Fibroblast of the aortic adventitia (primary cell): ENCODE measurements around the gene HEXA. TPM values are rescaled to one million over a fixed set of nuclear protein-coding genes. Genes with fewer than 3 reads are reported as not detected.

Experiments
- DNase-seq: peaks from one replicate; pipeline ENCODE4 v3.0.0-alpha.2; 2010; ENCODE audit warnings: low read depth
- H3K4me3 ChIP-seq: 2 replicates; pipeline ENCODE4 v1.5.1; 2011; ENCODE audit warnings: low read depth, mild to moderate bottlenecking, control low read depth, low read length, moderate library complexity
- total RNA-seq: library from RNA; depleted of rRNA; stranded (reverse); fragments of >200 nt; gene quantifications from 2 replicates; pipeline ENCODE4 v1.2.3, GENCODE V29; 2012; ENCODE audit warnings: low replicate concordance
- TF ChIP-seq, protein P1 (sequence below): IDR thresholded peaks from 2 replicates; pipeline ENCODE4 v1.5.1; 2011; ENCODE audit warnings: mild to moderate bottlenecking, low read length, control low read depth, inconsistent platforms; ENCODE audit not compliant: insufficient read depth

HEXA gene
- total RNA-seq, 1 donor: 89.0 TPM

DNA sequence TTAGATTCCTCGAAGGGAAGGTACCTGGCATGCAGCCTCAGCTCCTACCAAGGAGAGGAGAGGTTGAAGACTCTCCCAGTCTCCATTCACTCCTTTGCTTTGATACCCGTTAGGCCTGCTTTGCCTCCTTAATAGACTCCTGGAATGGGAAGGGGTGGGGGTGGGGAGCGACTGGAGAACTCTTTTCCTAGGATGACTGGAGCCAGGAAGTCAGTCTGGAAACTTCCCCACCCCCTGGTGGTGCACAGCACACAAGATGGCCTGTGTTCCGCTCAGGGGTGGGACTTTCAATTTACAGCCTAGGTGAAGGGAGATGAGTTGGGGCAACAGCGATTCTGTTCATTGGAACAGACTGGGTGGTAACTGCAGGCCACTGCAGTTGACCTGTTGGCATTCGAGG lies 34.5 kb downstream of the HEXA start:
- DNase-seq: no peak
- TF ChIP-seq, protein P1, sequence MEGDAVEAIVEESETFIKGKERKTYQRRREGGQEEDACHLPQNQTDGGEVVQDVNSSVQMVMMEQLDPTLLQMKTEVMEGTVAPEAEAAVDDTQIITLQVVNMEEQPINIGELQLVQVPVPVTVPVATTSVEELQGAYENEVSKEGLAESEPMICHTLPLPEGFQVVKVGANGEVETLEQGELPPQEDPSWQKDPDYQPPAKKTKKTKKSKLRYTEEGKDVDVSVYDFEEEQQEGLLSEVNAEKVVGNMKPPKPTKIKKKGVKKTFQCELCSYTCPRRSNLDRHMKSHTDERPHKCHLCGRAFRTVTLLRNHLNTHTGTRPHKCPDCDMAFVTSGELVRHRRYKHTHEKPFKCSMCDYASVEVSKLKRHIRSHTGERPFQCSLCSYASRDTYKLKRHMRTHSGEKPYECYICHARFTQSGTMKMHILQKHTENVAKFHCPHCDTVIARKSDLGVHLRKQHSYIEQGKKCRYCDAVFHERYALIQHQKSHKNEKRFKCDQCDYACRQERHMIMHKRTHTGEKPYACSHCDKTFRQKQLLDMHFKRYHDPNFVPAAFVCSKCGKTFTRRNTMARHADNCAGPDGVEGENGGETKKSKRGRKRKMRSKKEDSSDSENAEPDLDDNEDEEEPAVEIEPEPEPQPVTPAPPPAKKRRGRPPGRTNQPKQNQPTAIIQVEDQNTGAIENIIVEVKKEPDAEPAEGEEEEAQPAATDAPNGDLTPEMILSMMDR: no peak
- no peak overlapping the region for H3K4me3 ChIP-seq

DNA sequence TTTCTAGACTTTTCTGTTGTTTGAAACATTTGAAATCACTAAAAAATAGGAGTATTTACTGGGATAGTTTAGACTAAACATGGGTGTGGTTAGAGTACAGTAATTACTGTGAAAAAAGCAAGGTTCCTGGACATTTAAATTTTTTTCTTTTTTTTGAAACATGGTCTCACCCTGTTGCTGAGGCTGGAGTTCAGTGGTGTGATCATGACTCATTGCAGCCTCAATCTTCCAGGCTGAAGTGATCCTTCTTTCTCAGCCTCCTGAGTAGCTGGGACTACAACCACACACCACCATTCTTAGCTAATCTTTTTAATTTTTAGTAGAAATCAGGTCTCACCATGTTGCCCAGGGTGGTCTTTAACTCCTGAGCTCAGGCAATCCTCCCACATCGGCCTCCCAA lies 35.4 kb downstream of the HEXA start:
- H3K4me3 ChIP-seq: no peak overlapping the region
- TF ChIP-seq, protein P1: no peak
- peak; percentile 37 for DNase-seq

DNA sequence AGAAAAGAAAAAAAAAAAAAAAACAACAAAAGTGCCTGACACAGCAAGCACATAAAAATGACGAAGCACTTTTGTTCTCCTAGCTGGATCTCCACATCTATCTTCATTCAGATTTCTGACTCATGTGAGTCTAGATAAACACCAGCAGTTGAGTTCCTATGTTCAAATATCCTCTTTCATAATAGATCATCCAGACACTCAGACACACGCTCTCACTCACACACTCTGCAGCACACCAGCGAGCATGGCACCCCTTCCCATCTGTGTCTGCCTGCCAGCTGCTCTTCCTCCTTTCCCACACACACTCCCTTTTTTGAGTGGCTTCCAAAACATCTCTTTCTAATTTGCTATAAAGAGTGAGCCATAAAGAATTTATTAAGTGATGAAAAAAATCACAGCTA lies 36.0 kb downstream of the HEXA start:
- peak; percentile 96 for DNase-seq
- H3K4me3 ChIP-seq: no peak overlapping the region

DNA sequence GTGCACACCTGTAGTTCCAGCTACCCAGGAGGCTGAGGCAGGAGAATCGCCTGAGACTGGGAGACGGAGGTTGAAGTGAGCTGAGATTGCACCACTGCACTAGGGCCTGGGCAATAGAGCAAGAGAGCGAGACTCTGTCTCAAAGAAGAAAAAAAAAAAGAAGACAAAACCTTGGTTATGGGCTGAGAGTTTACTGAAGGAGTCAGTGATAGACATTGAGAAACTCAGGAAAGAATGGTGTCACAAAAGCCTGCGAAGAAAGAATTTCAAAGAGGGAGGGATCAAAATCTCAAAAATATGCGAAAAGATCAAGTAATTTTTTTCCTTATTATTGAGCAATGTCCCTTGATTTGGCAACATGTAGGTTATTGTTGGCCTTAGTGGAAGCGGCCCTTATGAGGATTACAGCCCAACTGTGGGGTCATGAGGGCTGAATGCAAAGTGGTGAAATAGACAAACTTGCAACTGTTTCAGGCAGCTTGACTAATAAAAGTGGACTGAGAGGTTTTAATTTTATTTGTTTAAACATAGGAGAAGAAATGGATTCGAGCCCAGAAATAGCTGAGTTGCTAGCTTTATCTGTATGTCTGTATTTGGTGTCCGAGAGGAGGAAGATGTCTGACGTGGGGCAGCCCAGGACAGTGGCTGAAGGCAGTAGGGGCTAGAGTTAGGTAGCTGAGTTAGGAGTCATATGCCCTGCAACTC lies 37.0 kb downstream of the HEXA start:
- TF ChIP-seq, protein P1: no peak
- H3K4me3 ChIP-seq: no peak overlapping the region
- DNase-seq: peak; percentile 99

More for the DNA sequence above, 36.0 kb downstream of the HEXA start:
- TF ChIP-seq, protein P1: no peak

DNA sequence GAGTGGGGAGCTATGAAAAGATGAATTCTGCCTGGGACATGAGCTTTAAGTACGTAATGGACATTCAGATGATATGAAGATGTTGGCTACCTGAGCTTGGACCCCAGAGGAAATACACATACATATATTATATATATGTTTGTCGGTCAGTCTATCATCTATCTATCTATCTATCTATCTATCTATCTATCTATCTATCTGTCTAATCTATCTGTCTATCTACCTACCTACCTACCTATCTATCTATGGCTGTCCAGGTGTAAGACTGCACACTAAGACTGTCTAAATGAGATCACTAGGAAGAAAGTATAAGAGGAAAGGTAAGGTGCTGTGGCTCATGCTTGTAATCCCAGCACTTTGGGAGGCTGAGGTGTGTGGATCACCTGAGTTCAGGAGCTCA lies 37.7 kb downstream of the HEXA start:
- DNase-seq: no peak
- TF ChIP-seq, protein P1: no peak
- H3K4me3 ChIP-seq: no peak overlapping the region

DNA sequence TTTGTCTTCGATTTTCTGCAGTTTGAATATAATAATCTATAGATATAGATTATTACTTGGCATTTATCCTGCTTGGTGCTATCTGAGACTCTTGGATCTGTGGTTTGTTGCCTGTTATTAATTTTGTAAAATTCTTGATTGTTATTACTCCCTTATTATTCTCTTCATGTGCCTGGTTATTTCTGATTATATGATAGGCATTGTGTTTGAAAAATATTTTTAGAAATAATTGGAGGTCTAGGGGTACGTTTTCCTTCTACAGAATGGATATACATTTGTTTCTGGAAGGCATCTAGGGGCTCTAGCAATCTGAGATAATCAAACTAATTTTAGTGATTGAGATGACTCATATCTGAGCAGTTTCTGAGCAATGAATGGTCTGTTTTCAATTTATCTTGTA lies 41.0 kb downstream of the HEXA start:
- no peak overlapping the region for H3K4me3 ChIP-seq
- TF ChIP-seq, protein P1: no peak
- DNase-seq: no peak

DNA sequence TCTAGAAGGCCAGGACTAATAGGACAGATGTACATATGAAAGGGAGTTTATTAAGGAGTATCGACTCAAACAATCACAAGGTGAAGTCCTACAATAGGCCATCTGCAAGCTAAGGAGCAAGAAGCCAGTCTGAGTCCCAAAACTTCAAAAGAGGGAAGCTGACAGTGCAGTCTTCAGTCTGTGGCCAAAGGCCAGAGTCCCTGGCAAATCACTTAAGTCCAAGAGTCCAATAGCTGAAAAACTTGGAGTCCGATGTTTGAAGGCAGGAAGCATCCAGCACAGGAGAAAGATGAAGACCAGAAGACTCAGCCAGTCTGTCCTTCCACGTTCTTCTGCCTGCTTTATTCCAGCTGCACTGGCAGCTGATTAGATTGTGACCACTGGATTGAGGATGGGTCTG lies 44.8 kb downstream of the HEXA start:
- DNase-seq: no peak
- H3K4me3 ChIP-seq: no peak overlapping the region
- TF ChIP-seq, protein P1: no peak
